GM23338 (cell line): ENCODE results near the gene HSD3B7. TPM values are rescaled to one million over a fixed set of nuclear protein-coding genes. Genes with fewer than 3 reads are reported as not detected.

Experiments used
- ATAC-seq: fragments of 200-7000 bp; cut with Tn5 transposase; 3 replicates; pipeline ENCODE4 v1.9.1; 2020
- DNase-seq: peaks from one replicate; pipeline ENCODE4 v3.0.0-alpha.2; 2015; ENCODE audit warnings: low spot score
- H2AFZ ChIP-seq: fragments of 200-600 bp; sonication (generic); 2 replicates; pipeline ENCODE4 v1.8.0; 2016; ENCODE audit warnings: antibody characterized with exemption, mild to moderate bottlenecking, moderate library complexity
- H3F3A ChIP-seq: fragments of 200-600 bp; sonication (generic); replicated peaks from 2 replicates; pipeline ENCODE4 v1.8.0; 2017; ENCODE audit warnings: antibody characterized with exemption, mixed run types, low read depth
- H3K27ac ChIP-seq: fragments of 200-600 bp; sonication (generic); 2 replicates; pipeline ENCODE4 v1.6.1; 2016; ENCODE audit warnings: low read depth
- H3K27me3 ChIP-seq: fragments of 200-600 bp; sonication (generic); 2 replicates; pipeline ENCODE4 v1.8.0; 2016; ENCODE audit warnings: mild to moderate bottlenecking, mixed run types, moderate library complexity; ENCODE audit not compliant: insufficient read depth
- H3K36me3 ChIP-seq: fragments of 200-600 bp; sonication (generic); 2 replicates; pipeline ENCODE4 v1.8.0; 2016; ENCODE audit warnings: mild to moderate bottlenecking; ENCODE audit not compliant: insufficient read depth
- H3K4me1 ChIP-seq: fragments of 200-600 bp; sonication (generic); 2 replicates; pipeline ENCODE4 v1.8.0; 2016; ENCODE audit warnings: mild to moderate bottlenecking, moderate library complexity; ENCODE audit not compliant: insufficient read depth
- H3K4me2 ChIP-seq: fragments of 200-600 bp; sonication (generic); 2 replicates; pipeline ENCODE4 v1.7.1; 2017; ENCODE audit warnings: mixed run types
- H3K4me3 ChIP-seq: fragments of 200-600 bp; sonication (generic); 2 replicates; pipeline ENCODE4 v1.6.1; 2016; ENCODE audit warnings: mixed run types
- H3K79me2 ChIP-seq: fragments of 200-600 bp; sonication (generic); replicated peaks from 2 replicates; pipeline ENCODE4 v1.8.0; 2017; ENCODE audit warnings: mild to moderate bottlenecking; ENCODE audit not compliant: insufficient read depth
- H3K9me2 ChIP-seq: fragments of 200-600 bp; sonication (generic); 2 replicates; pipeline ENCODE4 v1.8.0; 2017; ENCODE audit not compliant: insufficient read depth
- H4K20me1 ChIP-seq: fragments of 200-600 bp; sonication (generic); replicated peaks from 2 replicates; pipeline ENCODE4 v1.8.0; 2017; ENCODE audit warnings: mild to moderate bottlenecking; ENCODE audit not compliant: insufficient read depth
- H3K27ac Mint-ChIP-seq: 2 replicates; pipeline ENCODE4 v1.8.0; 2020; ENCODE audit warnings: inconsistent platforms, mild to moderate bottlenecking, moderate library complexity, mixed read lengths
- H3K27me3 Mint-ChIP-seq: 3 replicates; pipeline ENCODE4 v1.8.0; 2022; ENCODE audit warnings: low read depth, mild to moderate bottlenecking, moderate library complexity, mixed read lengths, inconsistent platforms; ENCODE audit not compliant: insufficient read depth, poor library complexity
- H3K36me3 Mint-ChIP-seq: 3 replicates; pipeline ENCODE4 v1.8.0; 2021; ENCODE audit warnings: low read depth, mild to moderate bottlenecking, inconsistent platforms, moderate library complexity, mixed read lengths
- H3K4me1 Mint-ChIP-seq: 3 replicates; pipeline ENCODE4 v1.8.0; 2020; ENCODE audit warnings: mild to moderate bottlenecking, inconsistent platforms, mixed read lengths
- H3K4me3 Mint-ChIP-seq: 3 replicates; pipeline ENCODE4 v1.8.0; 2021; ENCODE audit warnings: moderate library complexity, mild to moderate bottlenecking, inconsistent platforms, mixed read lengths
- H3K9me3 Mint-ChIP-seq: 3 replicates; pipeline ENCODE4 v1.8.0; 2020; ENCODE audit warnings: moderate library complexity, mild to moderate bottlenecking, inconsistent platforms, mixed read lengths
- CREB1 ChIP-seq: fragments of 250-450 bp; sonication (Bioruptor Pico); IDR thresholded peaks from 2 replicates; pipeline ENCODE4 v1.5.0; 2020; ENCODE audit warnings: low read depth, mild to moderate bottlenecking, moderate library complexity
- ETS1 ChIP-seq: IDR thresholded peaks from 2 replicates; pipeline ENCODE4 v1.6.1; 2016; ENCODE audit warnings: antibody characterized with exemption
- EZH2 ChIP-seq: fragments of 200-600 bp; sonication (generic); IDR thresholded peaks from one replicate; pipeline ENCODE4 v1.8.0; 2017; ENCODE audit warnings: antibody characterized with exemption, mild to moderate bottlenecking, low read depth; ENCODE audit not compliant: unreplicated experiment
- EZH2phosphoT487 ChIP-seq: fragments of 200-600 bp; sonication (generic); IDR thresholded peaks from one replicate; pipeline ENCODE4 v1.8.1; 2018; ENCODE audit warnings: antibody characterized with exemption; ENCODE audit not compliant: unreplicated experiment
- JUNB ChIP-seq: IDR thresholded peaks from one replicate; pipeline ENCODE4 v1.6.1; 2016; ENCODE audit warnings: antibody characterized with exemption; ENCODE audit not compliant: unreplicated experiment
- NANOG ChIP-seq: IDR thresholded peaks from 2 replicates; pipeline ENCODE4 v1.6.1; 2016; ENCODE audit warnings: antibody characterized with exemption, borderline replicate concordance
- POLR2AphosphoS5 ChIP-seq: IDR thresholded peaks from 2 replicates; pipeline ENCODE4 v1.6.1; 2016; ENCODE audit warnings: antibody characterized with exemption, low read depth
- ZNF114 ChIP-seq: fragments of 250-450 bp; sonication (Bioruptor Pico); IDR thresholded peaks from 2 replicates; pipeline ENCODE4 v1.5.0; 2020; ENCODE audit warnings: mild to moderate bottlenecking, moderate library complexity
- ZNF331 ChIP-seq: fragments of 250-450 bp; sonication (Bioruptor Pico); IDR thresholded peaks from 2 replicates; pipeline ENCODE4 v1.5.0; 2020; ENCODE audit warnings: low read depth, mild to moderate bottlenecking, moderate library complexity
- polyA plus RNA-seq: library from polyadenylated mRNA; unstranded; fragments of >200 nt; fragmentation: Nextera tagmentation; extraction: Ambion mirVana; gene quantifications from 2 replicates; pipeline ENCODE4 v1.2.1, GENCODE V29; 2016
- total RNA-seq: library from RNA; depleted of rRNA; stranded (reverse); fragments of >200 nt; shearing (Covaris generic); gene quantifications from 2 replicates; pipeline ENCODE4 v1.2.3, GENCODE V29; 2014
- TF ChIP-seq, protein P1 (sequence below): IDR thresholded peaks from one replicate; pipeline ENCODE4 v1.6.1; 2018; ENCODE audit warnings: antibody characterized with exemption; ENCODE audit not compliant: unreplicated experiment
- TF ChIP-seq, protein P2 (sequence below), 2 experiments: fragments of 200-600 bp in 1 of 2; sonication (generic) in 1 of 2; conservative IDR thresholded peaks; 2 replicates each; pipeline versions ENCODE4 v1.5.1 to v1.6.1; 2016 to 2017; ENCODE audit warnings: antibody characterized with exemption in 2 of 2, low read depth in 2 of 2, mild to moderate bottlenecking in 2 of 2, moderate library complexity in 1 of 2

The HSD3B7 gene
- total and polyA plus RNA-seq, 2 experiments from 2014 or later = 4.3 to 12.2 TPM

DNA sequence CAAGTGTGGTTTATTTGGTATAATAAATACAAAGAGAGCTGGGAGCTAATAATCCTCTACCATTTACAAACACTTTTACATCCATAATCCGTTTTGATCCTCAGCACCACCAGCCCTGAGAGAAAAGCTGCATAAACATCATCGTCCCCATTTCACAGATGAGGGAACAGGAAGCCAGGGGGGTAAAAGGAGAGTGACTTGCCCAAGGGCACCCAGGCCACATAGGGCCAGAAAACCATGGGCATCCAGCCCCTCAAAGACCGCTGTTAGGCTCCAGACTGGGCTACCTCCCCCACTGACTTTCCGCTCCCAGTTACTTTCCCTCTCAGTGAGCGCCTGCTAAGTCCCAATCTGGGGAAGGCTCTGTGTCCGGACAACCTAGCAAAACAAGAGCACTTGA lies 18.7 kb downstream of the HSD3B7 start (continued):
- TF ChIP-seq ETS1 (no peak), JUNB (no peak), POLR2AphosphoS5 (no peak), CREB1 (CRISPR knock-in tag) (no peak), EZH2 (no peak), NANOG (no peak)
- TF ChIP-seq, protein P1, sequence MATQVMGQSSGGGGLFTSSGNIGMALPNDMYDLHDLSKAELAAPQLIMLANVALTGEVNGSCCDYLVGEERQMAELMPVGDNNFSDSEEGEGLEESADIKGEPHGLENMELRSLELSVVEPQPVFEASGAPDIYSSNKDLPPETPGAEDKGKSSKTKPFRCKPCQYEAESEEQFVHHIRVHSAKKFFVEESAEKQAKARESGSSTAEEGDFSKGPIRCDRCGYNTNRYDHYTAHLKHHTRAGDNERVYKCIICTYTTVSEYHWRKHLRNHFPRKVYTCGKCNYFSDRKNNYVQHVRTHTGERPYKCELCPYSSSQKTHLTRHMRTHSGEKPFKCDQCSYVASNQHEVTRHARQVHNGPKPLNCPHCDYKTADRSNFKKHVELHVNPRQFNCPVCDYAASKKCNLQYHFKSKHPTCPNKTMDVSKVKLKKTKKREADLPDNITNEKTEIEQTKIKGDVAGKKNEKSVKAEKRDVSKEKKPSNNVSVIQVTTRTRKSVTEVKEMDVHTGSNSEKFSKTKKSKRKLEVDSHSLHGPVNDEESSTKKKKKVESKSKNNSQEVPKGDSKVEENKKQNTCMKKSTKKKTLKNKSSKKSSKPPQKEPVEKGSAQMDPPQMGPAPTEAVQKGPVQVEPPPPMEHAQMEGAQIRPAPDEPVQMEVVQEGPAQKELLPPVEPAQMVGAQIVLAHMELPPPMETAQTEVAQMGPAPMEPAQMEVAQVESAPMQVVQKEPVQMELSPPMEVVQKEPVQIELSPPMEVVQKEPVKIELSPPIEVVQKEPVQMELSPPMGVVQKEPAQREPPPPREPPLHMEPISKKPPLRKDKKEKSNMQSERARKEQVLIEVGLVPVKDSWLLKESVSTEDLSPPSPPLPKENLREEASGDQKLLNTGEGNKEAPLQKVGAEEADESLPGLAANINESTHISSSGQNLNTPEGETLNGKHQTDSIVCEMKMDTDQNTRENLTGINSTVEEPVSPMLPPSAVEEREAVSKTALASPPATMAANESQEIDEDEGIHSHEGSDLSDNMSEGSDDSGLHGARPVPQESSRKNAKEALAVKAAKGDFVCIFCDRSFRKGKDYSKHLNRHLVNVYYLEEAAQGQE = no peak

- H3K36me3 Mint-ChIP-seq = no peaks in the 10 kb centered on the region; the same call in 2 of the 3 replicates
- no peaks in the 10 kb centered on the region; the same call in 1 of the 2 replicates for H3K36me3 ChIP-seq
- H3K9me3 Mint-ChIP-seq = no peaks in the 10 kb centered on the region; the same call in 2 of the 3 replicates
- no peak overlapping the region for H3K4me3 Mint-ChIP-seq
- H3K27ac ChIP-seq = no peak overlapping the region
- DNase-seq = no peak
- no peaks in the 10 kb centered on the region for H3F3A ChIP-seq
- no peak overlapping the region for H3K27ac Mint-ChIP-seq
- no peak overlapping the region for H3K4me2 ChIP-seq
- H3K79me2 ChIP-seq = peaks cover 14% of the 10 kb centered on the region
- no peak for ATAC-seq
- peaks cover 11% of the 10 kb centered on the region for H3K4me1 Mint-ChIP-seq
- no peak overlapping the region for H2AFZ ChIP-seq
- H4K20me1 ChIP-seq = 0 out of 2 replicates have a peak, but pooled peaks cover 5% of the 10 kb centered on the region
- peaks cover 15% of the 10 kb centered on the region for H3K27me3 Mint-ChIP-seq
- H3K9me2 ChIP-seq = no peaks in the 10 kb centered on the region
- no peaks in the 10 kb centered on the region; the same call in 1 of the 2 replicates for H3K4me1 ChIP-seq
- H3K4me3 ChIP-seq = no peak overlapping the region
- no peaks in the 10 kb centered on the region for H3K27me3 ChIP-seq
- TF ChIP-seq JUNB (no peak), CREB1 (CRISPR knock-in tag) (no peak), ETS1 (no peak), NANOG (no peak), EZH2phosphoT487 (no peak), POLR2AphosphoS5 (no peak), ZNF331 (CRISPR knock-in tag) (no peak), ZNF114 (CRISPR knock-in tag) (no peak)
- TF ChIP-seq, protein P1 = no peak
- TF ChIP-seq, protein P2, sequence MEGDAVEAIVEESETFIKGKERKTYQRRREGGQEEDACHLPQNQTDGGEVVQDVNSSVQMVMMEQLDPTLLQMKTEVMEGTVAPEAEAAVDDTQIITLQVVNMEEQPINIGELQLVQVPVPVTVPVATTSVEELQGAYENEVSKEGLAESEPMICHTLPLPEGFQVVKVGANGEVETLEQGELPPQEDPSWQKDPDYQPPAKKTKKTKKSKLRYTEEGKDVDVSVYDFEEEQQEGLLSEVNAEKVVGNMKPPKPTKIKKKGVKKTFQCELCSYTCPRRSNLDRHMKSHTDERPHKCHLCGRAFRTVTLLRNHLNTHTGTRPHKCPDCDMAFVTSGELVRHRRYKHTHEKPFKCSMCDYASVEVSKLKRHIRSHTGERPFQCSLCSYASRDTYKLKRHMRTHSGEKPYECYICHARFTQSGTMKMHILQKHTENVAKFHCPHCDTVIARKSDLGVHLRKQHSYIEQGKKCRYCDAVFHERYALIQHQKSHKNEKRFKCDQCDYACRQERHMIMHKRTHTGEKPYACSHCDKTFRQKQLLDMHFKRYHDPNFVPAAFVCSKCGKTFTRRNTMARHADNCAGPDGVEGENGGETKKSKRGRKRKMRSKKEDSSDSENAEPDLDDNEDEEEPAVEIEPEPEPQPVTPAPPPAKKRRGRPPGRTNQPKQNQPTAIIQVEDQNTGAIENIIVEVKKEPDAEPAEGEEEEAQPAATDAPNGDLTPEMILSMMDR (conservative IDR thresholded peaks at IDR 0.05; ENCODE audit: low read depth in 2 of 2) = no peak
These were observed 19.7 kb downstream of the HSD3B7 start for GRCh38 chr16:31004658-31005057.
